Loucy (cell line): ENCODE measurements around the gene PIWIL1.

Source experiments
- CTCF ChIP-seq: fragments of 200-600 bp; sonication (generic); conservative IDR thresholded peaks from 2 replicates; pipeline ENCODE4 v1.5.1; 2014; ENCODE audit warnings: mild to moderate bottlenecking, antibody characterized with exemption, low read length
- EZH2phosphoT487 ChIP-seq: fragments of 200-600 bp; IDR thresholded peaks from 2 replicates; pipeline ENCODE4 v1.6.1; 2018; ENCODE audit warnings: antibody characterized with exemption, mild to moderate bottlenecking, moderate library complexity, borderline replicate concordance

- TF ChIP-seq CTCF, result no peak
- no peak for TF ChIP-seq EZH2phosphoT487
Measured at GRCh38 chr12:130299574-130299973, 38.1 kb upstream of the PIWIL1 start.
